Lung (tissue), 12 donors: ENCODE measurements around the gene UBE2E1. TPM values are rescaled to one million over a fixed set of nuclear protein-coding genes. Genes with fewer than 3 reads are reported as not detected.
A peak's percentile ranks its signal among the peaks of the same experiment; 100 is the strongest.

ENCODE experiments used
- ATAC-seq: fragments of 200-7000 bp; cut with Tn5 transposase; one replicate; pipeline ENCODE4 v1.9.1; 2020; ENCODE audit warnings: moderate number of reproducible peaks; ENCODE audit not compliant: insufficient read depth, low FRiP score
- DNase-seq, 3 donors: peaks; one replicate each; pipeline ENCODE4 v3.0.0-alpha.2; 2013 to 2017
- H3K27ac ChIP-seq, 2 donors: one replicate each; pipeline ENCODE4 v1.5.1; 2013; ENCODE audit warnings: mild to moderate bottlenecking in 2 of 2, moderate library complexity in 2 of 2, control low read depth in 1 of 2, inconsistent platforms in 1 of 2, low read depth in 1 of 2, low read length in 1 of 2
- H3K27me3 ChIP-seq, 3 donors: one replicate each; pipeline ENCODE4 v1.5.1; 2013; ENCODE audit warnings: low read length in 2 of 3; ENCODE audit not compliant: control insufficient read depth in 3 of 3, insufficient read depth in 3 of 3
- H3K36me3 ChIP-seq, 4 donors: one replicate each; pipeline ENCODE4 v1.5.1; 2013; ENCODE audit warnings: low read length in 4 of 4, mild to moderate bottlenecking in 1 of 4, moderate library complexity in 1 of 4; ENCODE audit not compliant: control insufficient read depth in 4 of 4, insufficient read depth in 4 of 4
- H3K4me1 ChIP-seq, 5 donors: one replicate each; pipeline ENCODE4 v1.5.1; 2013; ENCODE audit warnings: low read length in 5 of 5, mild to moderate bottlenecking in 2 of 5, moderate library complexity in 1 of 5; ENCODE audit not compliant: control insufficient read depth in 5 of 5, insufficient read depth in 5 of 5
- H3K4me3 ChIP-seq: one replicate; pipeline ENCODE4 v1.5.1; 2013; ENCODE audit warnings: mild to moderate bottlenecking, control low read depth, moderate library complexity
- H3K9ac ChIP-seq, 2 donors: one replicate each; pipeline ENCODE4 v1.5.1; 2013; ENCODE audit warnings: low read length in 2 of 2, control low read depth in 1 of 2; ENCODE audit not compliant: insufficient read depth in 1 of 2
- H3K9me3 ChIP-seq, 4 donors: one replicate each; pipeline ENCODE4 v1.5.1; 2013; ENCODE audit warnings: low read length in 3 of 4, mild to moderate bottlenecking in 1 of 4, moderate library complexity in 1 of 4; ENCODE audit not compliant: control insufficient read depth in 4 of 4, insufficient read depth in 3 of 4
- CTCF ChIP-seq: IDR thresholded peaks from 2 replicates; pipeline ENCODE4 v1.5.1; 2012; ENCODE audit warnings: mild to moderate bottlenecking; ENCODE audit errors: control extremely low read depth, extremely low read depth
- WGBS, 2 donors: extraction: QIAGEN DNeasy Blood & Tissue Kit; methylation state at CpG; one replicate each; pipeline ENCODE4 v1.1.7; 2013; 5-methylcytosine and 5-hydroxymethylcytosine counted together
- polyA plus RNA-seq, 2 donors: library from polyadenylated mRNA; stranded (reverse); fragments of 200-250 nt; gene quantifications; one replicate each; pipeline ENCODE4 v1.2.1, GENCODE V29; 2013
- total RNA-seq, 2 donors: library from RNA; depleted of rRNA in 1 of 2; stranded (reverse); fragments of >200 nt in 1 of 2; gene quantifications; one replicate each; pipeline ENCODE4 v1.2.1, GENCODE V29; 2014 to 2021
- donor health status: control.
- donor health status: control.
- donor health status: Bipolar disorder and iron deficiency.
- donor health status: healthy.
- donor health status: DM: yes; HTN: yes; CAD: no.

UBE2E1 gene
- total and polyA plus RNA-seq, 4 donors = 74.1 to 156 (median 87.6) TPM

- DNase-seq = peak; percentile 51 to 85 (median 77)
- H3K4me1 ChIP-seq = peaks cover 17 to 37% (median 23%) of the 10 kb centered on the region in 5 donors
- H3K9ac ChIP-seq = peak overlapping the region in 1 of 2 donors; percentile 30
- whole genome bisulfite sequencing, 2 donors = 57 to 72% methylated on average over 6 of the region's 6 CpGs
- H3K27me3 ChIP-seq = no peaks in the 10 kb centered on the region
- H3K27ac ChIP-seq = peak overlapping the region; percentile 37 to 52
- no peak overlapping the region for H3K4me3 ChIP-seq
- peaks cover 0 to 6% (median 2%) of the 10 kb centered on the region in 4 donors for H3K36me3 ChIP-seq
- ATAC-seq = peak; percentile 47
- no peaks in the 10 kb centered on the region for H3K9me3 ChIP-seq
- no peak for TF ChIP-seq CTCF
Observed at GRCh38 chr3:23865595-23866396, 60.0 kb downstream of the UBE2E1 start.

- ATAC-seq (no peak), DNase-seq (no peak)
- no peaks in the 10 kb centered on the region for H3K36me3 ChIP-seq
- 44 to 45% methylated on average over 1 of the region's 1 CpG for WGBS, 2 donors
- H3K9ac ChIP-seq = no peak overlapping the region
- no peak overlapping the region for H3K27ac ChIP-seq
- H3K4me3 ChIP-seq = no peak overlapping the region
- H3K4me1 ChIP-seq = peaks cover 17 to 37% (median 23%) of the 10 kb centered on the region in 5 donors
- TF ChIP-seq CTCF = no peak
- H3K9me3 ChIP-seq = no peaks in the 10 kb centered on the region
- no peaks in the 10 kb centered on the region for H3K27me3 ChIP-seq
Observed at GRCh38 chr3:23867400-23867799, 61.6 kb downstream of the UBE2E1 start.

GRCh38 chr3:23867838-23868237, 62.1 kb downstream of the UBE2E1 start:
- peaks cover 16 to 37% (median 22%) of the 10 kb centered on the region in 5 donors for H3K4me1 ChIP-seq
- H3K9ac ChIP-seq = no peak overlapping the region
- DNase-seq (no peak), ATAC-seq (no peak)
- no peak overlapping the region for H3K4me3 ChIP-seq
- no peak overlapping the region for H3K27ac ChIP-seq
- H3K9me3 ChIP-seq = no peaks in the 10 kb centered on the region
- H3K27me3 ChIP-seq = no peaks in the 10 kb centered on the region
- H3K36me3 ChIP-seq = no peaks in the 10 kb centered on the region
- 71 to 88% methylated on average over 1 of the region's 1 CpG for WGBS, 2 donors
- no peak for TF ChIP-seq CTCF
